ENCODE results near the gene ARHGAP29. TPM values are rescaled to one million over a fixed set of nuclear protein-coding genes. Genes with fewer than 3 reads are reported as not detected.
A peak's percentile ranks its signal among the peaks of the same experiment; 100 is the strongest.

Gene ARHGAP29
- total RNA-seq, 1 donor from 2014 or later = 19.9 TPM

DNA sequence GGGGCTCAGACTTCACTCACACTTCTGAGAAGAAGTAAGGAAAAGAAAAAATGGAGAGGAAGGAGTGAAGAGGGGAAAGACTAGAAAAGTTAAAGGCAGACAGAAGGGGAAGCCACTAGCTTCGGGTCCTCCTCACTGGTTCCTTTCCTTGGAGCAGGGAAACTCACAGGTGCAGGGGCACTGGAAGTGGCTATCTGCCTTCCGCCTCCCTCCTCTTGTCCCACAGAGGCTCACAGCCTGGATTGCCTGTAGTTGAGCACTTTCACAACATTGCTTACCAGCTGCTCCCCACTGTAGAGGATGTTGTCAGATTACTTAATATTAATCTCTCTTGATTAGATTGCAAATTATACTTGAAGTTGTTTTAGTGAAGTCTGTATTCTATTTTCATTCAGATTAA lies 94.8 kb downstream of the ARHGAP29 start:
- Histone ChIP-seq H4K20me1 (ENCODE audit: insufficient read depth, low read length) (no peaks in the 10 kb centered on the region), H3K4me2 (ENCODE audit: low read length) (peak overlapping the region; percentile 62), H3K4me3 (ENCODE audit: insufficient read depth, low read depth, low read length) (no peak overlapping the region), H2AFZ (ENCODE audit: low read depth, low read length) (no peak overlapping the region), H3K9ac (ENCODE audit: low read length) (peak overlapping the region; percentile 2), H3K9me3 (ENCODE audit: insufficient read depth, low read depth, low read length) (no peaks in the 10 kb centered on the region), H3K27ac (ENCODE audit: low read depth, low read length) (no peak overlapping the region), H3K36me3 (ENCODE audit: insufficient read depth, low read length) (no peaks in the 10 kb centered on the region), H3K79me2 (ENCODE audit: insufficient read depth, low read length) (no peaks in the 10 kb centered on the region), H3K27me3 (ENCODE audit: insufficient read depth, low read length) (no peaks in the 10 kb centered on the region), H3K4me1 (ENCODE audit: insufficient read depth, low read length) (peaks cover 12% of the 10 kb centered on the region)
- FAIRE-seq = no peak
- TF ChIP-seq, protein P1, sequence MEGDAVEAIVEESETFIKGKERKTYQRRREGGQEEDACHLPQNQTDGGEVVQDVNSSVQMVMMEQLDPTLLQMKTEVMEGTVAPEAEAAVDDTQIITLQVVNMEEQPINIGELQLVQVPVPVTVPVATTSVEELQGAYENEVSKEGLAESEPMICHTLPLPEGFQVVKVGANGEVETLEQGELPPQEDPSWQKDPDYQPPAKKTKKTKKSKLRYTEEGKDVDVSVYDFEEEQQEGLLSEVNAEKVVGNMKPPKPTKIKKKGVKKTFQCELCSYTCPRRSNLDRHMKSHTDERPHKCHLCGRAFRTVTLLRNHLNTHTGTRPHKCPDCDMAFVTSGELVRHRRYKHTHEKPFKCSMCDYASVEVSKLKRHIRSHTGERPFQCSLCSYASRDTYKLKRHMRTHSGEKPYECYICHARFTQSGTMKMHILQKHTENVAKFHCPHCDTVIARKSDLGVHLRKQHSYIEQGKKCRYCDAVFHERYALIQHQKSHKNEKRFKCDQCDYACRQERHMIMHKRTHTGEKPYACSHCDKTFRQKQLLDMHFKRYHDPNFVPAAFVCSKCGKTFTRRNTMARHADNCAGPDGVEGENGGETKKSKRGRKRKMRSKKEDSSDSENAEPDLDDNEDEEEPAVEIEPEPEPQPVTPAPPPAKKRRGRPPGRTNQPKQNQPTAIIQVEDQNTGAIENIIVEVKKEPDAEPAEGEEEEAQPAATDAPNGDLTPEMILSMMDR (IDR thresholded peaks at IDR 0.05; ENCODE audit: insufficient read depth, low read depth, low read length) = no peak
- no peak for TF ChIP-seq EZH2 (IDR thresholded peaks at IDR 0.05; ENCODE audit: insufficient read depth, low read length)
- no peak overlapping the region for H3K27ac Mint-ChIP-seq (ENCODE audit: unreplicated experiment)
- H3K9me3 Mint-ChIP-seq (ENCODE audit: unreplicated experiment) = peaks cover 12% of the 10 kb centered on the region
- no peaks in the 10 kb centered on the region for H3K27me3 Mint-ChIP-seq (ENCODE audit: low read depth, unreplicated experiment)
- peaks cover 13% of the 10 kb centered on the region for H3K4me1 Mint-ChIP-seq (ENCODE audit: low read depth, unreplicated experiment)
- DNase-seq (ENCODE audit: low read depth) = no peak
- H3K4me3 Mint-ChIP-seq (ENCODE audit: unreplicated experiment) = no peak overlapping the region
- no peaks in the 10 kb centered on the region for H3K36me3 Mint-ChIP-seq (ENCODE audit: low read depth, unreplicated experiment)

DNA sequence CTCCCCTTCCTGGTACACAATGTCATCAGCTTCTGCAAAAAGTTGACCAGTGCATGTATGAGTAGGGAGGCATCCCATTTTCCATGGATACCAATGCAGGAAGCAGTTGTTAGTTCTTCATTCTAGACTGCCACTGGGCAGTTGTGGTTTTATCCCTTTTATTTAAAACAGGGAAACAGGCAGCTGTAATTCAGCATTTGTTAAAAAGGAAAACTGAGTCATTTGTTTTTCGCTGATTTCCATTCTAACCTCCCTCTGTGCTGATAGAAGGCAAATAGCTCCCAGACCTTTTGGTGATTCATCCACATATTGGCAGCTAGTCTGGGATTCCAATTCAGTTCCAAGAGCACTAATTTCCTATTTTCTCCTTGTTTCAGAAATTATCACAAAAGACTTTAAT lies 95.4 kb downstream of the ARHGAP29 start:
- peak; percentile 71 for DNase-seq (ENCODE audit: low read depth)
- no peaks in the 10 kb centered on the region for H3K36me3 ChIP-seq (ENCODE audit: insufficient read depth, low read length)
- H3K27ac Mint-ChIP-seq (ENCODE audit: unreplicated experiment) = no peak overlapping the region

DNA sequence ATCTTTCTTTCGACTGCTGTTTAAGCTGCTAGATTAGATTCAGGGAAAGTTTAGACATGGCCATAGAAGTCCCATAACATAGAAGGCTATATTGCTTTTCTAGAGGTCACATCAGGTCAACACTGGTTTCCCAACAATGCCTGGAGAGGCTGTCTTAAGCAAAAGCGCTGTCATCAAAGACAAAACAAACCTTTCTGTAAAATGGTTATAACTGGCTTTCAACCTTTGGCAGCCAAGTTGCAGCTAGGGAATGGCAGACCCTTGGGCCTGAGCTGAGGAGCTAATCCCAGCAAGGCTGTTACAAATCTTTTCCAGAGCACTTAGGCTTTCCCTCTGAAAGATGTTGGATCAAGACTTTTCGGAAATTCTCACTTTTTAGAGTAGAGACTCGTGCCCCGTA lies 105.3 kb downstream of the ARHGAP29 start:
- FAIRE-seq (no peak), DNase-seq (ENCODE audit: low read depth) (no peak)
- H3K36me3 ChIP-seq (ENCODE audit: insufficient read depth, low read length) = no peaks in the 10 kb centered on the region
- H3K9me3 ChIP-seq (ENCODE audit: insufficient read depth, low read depth, low read length) = peaks cover 4% of the 10 kb centered on the region
- no peak for TF ChIP-seq EZH2 (IDR thresholded peaks at IDR 0.05; ENCODE audit: insufficient read depth, low read length)
- TF ChIP-seq, protein P1 (IDR thresholded peaks at IDR 0.05; ENCODE audit: insufficient read depth, low read depth, low read length) = no peak
- H3K9me3 Mint-ChIP-seq (ENCODE audit: unreplicated experiment) = peaks cover 3% of the 10 kb centered on the region
- H3K4me3 ChIP-seq (ENCODE audit: insufficient read depth, low read depth, low read length) = no peak overlapping the region
- no peak overlapping the region for H2AFZ ChIP-seq (ENCODE audit: low read depth, low read length)
- no peaks in the 10 kb centered on the region for H3K27me3 ChIP-seq (ENCODE audit: insufficient read depth, low read length)
- no peak overlapping the region for H3K9ac ChIP-seq (ENCODE audit: low read length)
- H3K4me3 Mint-ChIP-seq (ENCODE audit: unreplicated experiment) = no peak overlapping the region
- H3K4me2 ChIP-seq (ENCODE audit: low read length) = no peak overlapping the region
- H3K79me2 ChIP-seq (ENCODE audit: insufficient read depth, low read length) = no peaks in the 10 kb centered on the region
- H4K20me1 ChIP-seq (ENCODE audit: insufficient read depth, low read length) = no peaks in the 10 kb centered on the region
- H3K27me3 Mint-ChIP-seq (ENCODE audit: low read depth, unreplicated experiment) = peaks cover 4% of the 10 kb centered on the region
- H3K27ac Mint-ChIP-seq (ENCODE audit: unreplicated experiment) = peak overlapping the region; percentile 99
- H3K36me3 Mint-ChIP-seq (ENCODE audit: low read depth, unreplicated experiment) = no peaks in the 10 kb centered on the region
- H3K4me1 Mint-ChIP-seq (ENCODE audit: low read depth, unreplicated experiment) = peaks cover 16% of the 10 kb centered on the region
- H3K4me1 ChIP-seq (ENCODE audit: insufficient read depth, low read length) = peaks cover 12% of the 10 kb centered on the region
- H3K27ac ChIP-seq (ENCODE audit: low read depth, low read length) = no peak overlapping the region

More for the DNA sequence above, 95.4 kb downstream of the ARHGAP29 start:
- Histone ChIP-seq H3K9ac (ENCODE audit: low read length) (peak overlapping the region; percentile 21), H3K4me3 (ENCODE audit: insufficient read depth, low read depth, low read length) (no peak overlapping the region), H3K4me1 (ENCODE audit: insufficient read depth, low read length) (peaks cover 12% of the 10 kb centered on the region), H2AFZ (ENCODE audit: low read depth, low read length) (no peak overlapping the region), H3K27ac (ENCODE audit: low read depth, low read length) (peak overlapping the region; percentile 10), H3K9me3 (ENCODE audit: insufficient read depth, low read depth, low read length) (no peaks in the 10 kb centered on the region), H4K20me1 (ENCODE audit: insufficient read depth, low read length) (no peaks in the 10 kb centered on the region), H3K79me2 (ENCODE audit: insufficient read depth, low read length) (no peaks in the 10 kb centered on the region), H3K4me2 (ENCODE audit: low read length) (peak overlapping the region; percentile 62), H3K27me3 (ENCODE audit: insufficient read depth, low read length) (no peaks in the 10 kb centered on the region)
- no peaks in the 10 kb centered on the region for H3K36me3 Mint-ChIP-seq (ENCODE audit: low read depth, unreplicated experiment)
- peaks cover 12% of the 10 kb centered on the region for H3K9me3 Mint-ChIP-seq (ENCODE audit: unreplicated experiment)
- no peak for TF ChIP-seq EZH2 (IDR thresholded peaks at IDR 0.05; ENCODE audit: insufficient read depth, low read length)
- TF ChIP-seq, protein P1 (IDR thresholded peaks at IDR 0.05; ENCODE audit: insufficient read depth, low read depth, low read length) = no peak
- peaks cover 13% of the 10 kb centered on the region for H3K4me1 Mint-ChIP-seq (ENCODE audit: low read depth, unreplicated experiment)
- no peaks in the 10 kb centered on the region for H3K27me3 Mint-ChIP-seq (ENCODE audit: low read depth, unreplicated experiment)
- no peak overlapping the region for H3K4me3 Mint-ChIP-seq (ENCODE audit: unreplicated experiment)
- peak; percentile 86 for FAIRE-seq

Data from astrocyte (in vitro differentiated cells and primary cell).